NCI-H526 treated with DMSO at 0.1 percent for 48 hours (cell line): ENCODE results near the gene TMEM91.
A peak's percentile ranks its signal among the peaks of the same experiment; 100 is the strongest.

Experiments used
- DNase-seq: peaks from one replicate; lab custom pipeline; 2025; lab: John Stamatoyannopoulos, UW

TMEM91 gene

GRCh38 chr19:41411100-41411967 is 35.0 kb downstream of the TMEM91 start:
- DNase-seq, result no peak

- DNase-seq, result no peak
Observed at GRCh38 chr19:41411968-41412265, 35.6 kb downstream of the TMEM91 start.

- DNase-seq, result no peak
Observed at GRCh38 chr19:41412953-41413352, 36.6 kb downstream of the TMEM91 start.

GRCh38 chr19:41413947-41414346 is 37.6 kb downstream of the TMEM91 start:
- DNase-seq, result no peak

GRCh38 chr19:41414461-41414860 is 38.1 kb downstream of the TMEM91 start:
- DNase-seq, result no peak

GRCh38 chr19:41415154-41415571 is 38.8 kb downstream of the TMEM91 start:
- DNase-seq, result no peak

GRCh38 chr19:41416194-41416674 is 39.9 kb downstream of the TMEM91 start:
- no peak for DNase-seq

- DNase-seq, result no peak
Observed at GRCh38 chr19:41420101-41420880, 44.0 kb downstream of the TMEM91 start.

- DNase-seq, result no peak
Observed at GRCh38 chr19:41421314-41421713, 45.0 kb downstream of the TMEM91 start.

- DNase-seq, result no peak
Observed at GRCh38 chr19:41421973-41422372, 45.6 kb downstream of the TMEM91 start.

- no peak for DNase-seq
Observed at GRCh38 chr19:41422456-41422855, 46.1 kb downstream of the TMEM91 start.

- no peak for DNase-seq
Observed at GRCh38 chr19:41422955-41423354, 46.6 kb downstream of the TMEM91 start.

GRCh38 chr19:41424335-41425173 is 48.2 kb downstream of the TMEM91 start:
- DNase-seq, result no peak

GRCh38 chr19:41425174-41426115 is 49.1 kb downstream of the TMEM91 start:
- no peak for DNase-seq

- DNase-seq, result no peak
Observed at GRCh38 chr19:41426116-41426841, 49.9 kb downstream of the TMEM91 start.

- peak; percentile 28 for DNase-seq
Observed at GRCh38 chr19:41426952-41427646, 50.8 kb downstream of the TMEM91 start, which contains the start of gene B3GNT8. TSS of gene B3GNT8 (minus strand) at chr19:41427374. CDS start at chr19:41426778, 596 bp downstream.

GRCh38 chr19:41427647-41428480 is 51.5 kb downstream of the TMEM91 start:
- no peak for DNase-seq

- DNase-seq, result no peak
Observed at GRCh38 chr19:41428481-41428859, 52.1 kb downstream of the TMEM91 start.

- no peak for DNase-seq
Observed at GRCh38 chr19:41430922-41431321, 54.6 kb downstream of the TMEM91 start.
